Measurements from ENCODE around the gene RPS5. TPM values are rescaled to one million over a fixed set of nuclear protein-coding genes. Genes with fewer than 3 reads are reported as not detected.
A peak's percentile ranks its signal among the peaks of the same experiment; 100 is the strongest.

The RPS5 gene
- total RNA-seq, 2 donors from 2014 or later: 1,184 to 2,289 TPM

GRCh38 chr19:58428617-58429016 lies 41.5 kb downstream of the RPS5 start:
- 59% methylated on average over 1 of the region's 1 CpG for WGBS
- Histone ChIP-seq H3K4me3 (no peak overlapping the region), H3K4me1 (replicated peaks) (no peaks in the 10 kb centered on the region), H3K36me3 (peaks cover 0 to under 1% of the 10 kb centered on the region in 2 donors), H3K9me3 (peaks cover 5% of the 10 kb centered on the region), H3K27me3 (replicated peaks; ENCODE audit: insufficient read depth) (no peaks in the 10 kb centered on the region), H3K27ac (no peak overlapping the region)
- TF ChIP-seq CTCF (IDR thresholded peaks at IDR 0.05) (no peak), POLR2A (IDR thresholded peaks at IDR 0.05) (no peak), POLR2AphosphoS5 (IDR thresholded peaks at IDR 0.05) (no peak)
- intact Hi-C loops (cut with DNase I): no loop called here
- DNase-seq (ENCODE audit: low spot score): no peak

GRCh38 chr19:58429745-58430144 lies 42.7 kb downstream of the RPS5 start:
- Histone ChIP-seq H3K4me3 (no peak overlapping the region), H3K4me1 (replicated peaks) (no peaks in the 10 kb centered on the region), H3K27me3 (replicated peaks; ENCODE audit: insufficient read depth) (no peaks in the 10 kb centered on the region), H3K27ac (no peak overlapping the region), H3K36me3 (peaks cover 10 to 12% of the 10 kb centered on the region in 2 donors), H3K9me3 (peaks cover 5% of the 10 kb centered on the region)
- DNase-seq (ENCODE audit: low spot score): no peak
- TF ChIP-seq POLR2A (IDR thresholded peaks at IDR 0.05) (no peak), POLR2AphosphoS5 (IDR thresholded peaks at IDR 0.05) (no peak), CTCF (IDR thresholded peaks at IDR 0.05) (no peak)
- intact Hi-C loops (cut with DNase I): no loop called here

GRCh38 chr19:58434217-58434616 lies 47.1 kb downstream of the RPS5 start:
- intact Hi-C loops (cut with DNase I): no loop called here
- WGBS: 96% methylated on average over 2 of the region's 2 CpGs
- no peak overlapping the region for H3K27ac ChIP-seq
- no peaks in the 10 kb centered on the region for H3K27me3 ChIP-seq (replicated peaks; ENCODE audit: insufficient read depth)
- H3K4me1 ChIP-seq (replicated peaks): no peaks in the 10 kb centered on the region
- H3K9me3 ChIP-seq: peaks cover 5% of the 10 kb centered on the region
- H3K4me3 ChIP-seq: no peak overlapping the region
- TF ChIP-seq CTCF (IDR thresholded peaks at IDR 0.05) (no peak), POLR2AphosphoS5 (IDR thresholded peaks at IDR 0.05) (no peak), POLR2A (IDR thresholded peaks at IDR 0.05) (no peak)
- H3K36me3 ChIP-seq: peaks cover 14 to 28% of the 10 kb centered on the region in 2 donors
- no peak for DNase-seq (ENCODE audit: low spot score)

DNA sequence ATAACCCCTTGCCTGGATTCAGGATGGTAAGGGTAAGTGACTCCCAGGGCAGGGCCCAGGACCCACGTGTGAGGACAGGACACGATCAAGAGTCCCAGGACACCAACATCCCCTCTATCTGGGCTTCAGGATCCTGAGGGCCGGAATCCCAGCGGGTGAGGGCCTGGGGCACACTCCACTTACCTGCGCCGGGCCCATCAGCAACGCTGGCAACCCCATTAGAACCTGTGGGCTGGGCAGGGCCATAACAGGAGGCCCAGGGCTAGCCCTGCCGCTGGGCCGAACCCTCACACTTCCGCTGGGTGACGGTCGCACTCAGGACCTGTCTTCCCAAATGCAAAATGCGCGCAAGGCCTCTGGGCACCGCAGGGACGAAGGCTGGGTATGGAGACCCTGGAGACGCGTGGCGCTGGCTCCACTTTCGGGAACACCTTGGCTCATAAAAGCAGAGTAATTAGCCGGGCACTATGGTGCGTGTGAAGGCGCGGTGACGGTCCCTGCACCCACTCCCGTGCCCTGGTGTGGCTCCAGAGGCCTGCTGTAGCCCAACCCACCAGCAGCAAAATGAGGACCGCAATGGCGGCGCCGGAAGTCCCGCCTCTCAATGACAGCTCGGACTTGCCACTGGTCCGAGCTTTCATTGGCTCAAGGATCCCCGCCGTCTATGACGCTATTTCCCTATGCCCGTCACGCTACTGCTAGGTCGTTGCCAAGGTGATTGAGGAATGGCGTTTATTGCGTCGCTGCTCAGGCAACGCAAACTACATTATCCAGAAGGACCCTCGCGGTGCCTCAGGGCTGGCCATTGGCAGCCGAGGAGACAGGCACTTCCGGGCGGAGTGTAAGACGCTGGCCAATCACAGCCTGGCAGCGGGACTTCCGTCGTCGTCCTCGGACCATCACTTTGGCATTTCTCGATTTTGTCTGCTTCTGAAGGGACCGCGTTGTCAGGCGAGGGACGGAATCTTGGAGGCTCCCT lies 52.8 kb downstream of the RPS5 start, which contains the start of gene ZNF132:
Gene ZNF132 (minus strand): TSS at position 578 of the 979 bp plus-strand sequence. CDS start 332 bp downstream, at position 246.
- DNase-seq (ENCODE audit: low spot score): peak; percentile 99
- H3K4me1 ChIP-seq (replicated peaks): no peaks in the 10 kb centered on the region
- no peaks in the 10 kb centered on the region for H3K27me3 ChIP-seq (replicated peaks; ENCODE audit: insufficient read depth)
- peak within 1 kb of the TSS; percentile 52 to 77 for H3K4me3 ChIP-seq
- no peaks in the 10 kb centered on the region for H3K9me3 ChIP-seq
- peaks cover 3 to 14% of the 10 kb centered on the region in 2 donors for H3K36me3 ChIP-seq
- TF ChIP-seq POLR2A (IDR thresholded peaks at IDR 0.05) (no peak), POLR2AphosphoS5 (IDR thresholded peaks at IDR 0.05) (peak; percentile 99), CTCF (IDR thresholded peaks at IDR 0.05) (no peak)
- 5% methylated on average over 59 of the region's 59 CpGs for WGBS
- H3K27ac ChIP-seq: peak within 1 kb of the TSS; percentile 53 to 57
- intact Hi-C loops (cut with DNase I): loop anchor here (2.0 kb wide), 1 partner anchor 31 kb away; the partner anchor contains the start of gene ZNF584

All from prostate gland (tissue), 2 donors.